ENCODE data around the gene LPA.
A peak's percentile ranks its signal among the peaks of the same experiment; 100 is the strongest.
"Not testable (repeated sequence)": the region's sequence is repeated elsewhere in the genome, so short reads cannot be mapped to it uniquely, and the experiment has no call there.

Gene LPA, protein sequence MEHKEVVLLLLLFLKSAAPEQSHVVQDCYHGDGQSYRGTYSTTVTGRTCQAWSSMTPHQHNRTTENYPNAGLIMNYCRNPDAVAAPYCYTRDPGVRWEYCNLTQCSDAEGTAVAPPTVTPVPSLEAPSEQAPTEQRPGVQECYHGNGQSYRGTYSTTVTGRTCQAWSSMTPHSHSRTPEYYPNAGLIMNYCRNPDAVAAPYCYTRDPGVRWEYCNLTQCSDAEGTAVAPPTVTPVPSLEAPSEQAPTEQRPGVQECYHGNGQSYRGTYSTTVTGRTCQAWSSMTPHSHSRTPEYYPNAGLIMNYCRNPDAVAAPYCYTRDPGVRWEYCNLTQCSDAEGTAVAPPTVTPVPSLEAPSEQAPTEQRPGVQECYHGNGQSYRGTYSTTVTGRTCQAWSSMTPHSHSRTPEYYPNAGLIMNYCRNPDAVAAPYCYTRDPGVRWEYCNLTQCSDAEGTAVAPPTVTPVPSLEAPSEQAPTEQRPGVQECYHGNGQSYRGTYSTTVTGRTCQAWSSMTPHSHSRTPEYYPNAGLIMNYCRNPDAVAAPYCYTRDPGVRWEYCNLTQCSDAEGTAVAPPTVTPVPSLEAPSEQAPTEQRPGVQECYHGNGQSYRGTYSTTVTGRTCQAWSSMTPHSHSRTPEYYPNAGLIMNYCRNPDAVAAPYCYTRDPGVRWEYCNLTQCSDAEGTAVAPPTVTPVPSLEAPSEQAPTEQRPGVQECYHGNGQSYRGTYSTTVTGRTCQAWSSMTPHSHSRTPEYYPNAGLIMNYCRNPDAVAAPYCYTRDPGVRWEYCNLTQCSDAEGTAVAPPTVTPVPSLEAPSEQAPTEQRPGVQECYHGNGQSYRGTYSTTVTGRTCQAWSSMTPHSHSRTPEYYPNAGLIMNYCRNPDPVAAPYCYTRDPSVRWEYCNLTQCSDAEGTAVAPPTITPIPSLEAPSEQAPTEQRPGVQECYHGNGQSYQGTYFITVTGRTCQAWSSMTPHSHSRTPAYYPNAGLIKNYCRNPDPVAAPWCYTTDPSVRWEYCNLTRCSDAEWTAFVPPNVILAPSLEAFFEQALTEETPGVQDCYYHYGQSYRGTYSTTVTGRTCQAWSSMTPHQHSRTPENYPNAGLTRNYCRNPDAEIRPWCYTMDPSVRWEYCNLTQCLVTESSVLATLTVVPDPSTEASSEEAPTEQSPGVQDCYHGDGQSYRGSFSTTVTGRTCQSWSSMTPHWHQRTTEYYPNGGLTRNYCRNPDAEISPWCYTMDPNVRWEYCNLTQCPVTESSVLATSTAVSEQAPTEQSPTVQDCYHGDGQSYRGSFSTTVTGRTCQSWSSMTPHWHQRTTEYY (N-terminal part only)

DNA sequence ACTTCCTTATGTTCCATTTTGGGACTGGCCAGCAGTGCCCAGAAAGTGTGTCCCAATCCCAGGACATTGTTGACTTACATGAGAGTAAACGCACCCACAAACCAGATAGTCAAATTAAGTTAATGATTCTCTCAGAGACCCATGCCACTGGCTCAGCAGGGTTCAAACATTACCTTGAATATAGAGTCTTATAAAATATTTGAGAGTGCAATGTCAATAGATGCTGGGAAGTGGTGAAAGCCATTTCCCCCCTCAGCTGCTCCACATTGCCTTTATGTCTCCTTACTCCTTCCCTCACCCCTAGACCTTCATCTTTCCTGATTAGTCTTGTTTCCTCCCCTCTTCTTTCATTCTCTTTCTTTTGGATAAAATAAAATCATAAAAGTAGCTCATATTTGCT, at the start of gene LPA:
LPA (minus strand) TSS at position 78 of the 400 bp plus-strand sequence; CDS start at position 17, 61 bp downstream.
- TF ChIP-seq REST, YY1, ZBTB7A (IDR thresholded peaks at IDR 0.05; ENCODE audit: low read depth): not testable (repeated sequence)

DNA sequence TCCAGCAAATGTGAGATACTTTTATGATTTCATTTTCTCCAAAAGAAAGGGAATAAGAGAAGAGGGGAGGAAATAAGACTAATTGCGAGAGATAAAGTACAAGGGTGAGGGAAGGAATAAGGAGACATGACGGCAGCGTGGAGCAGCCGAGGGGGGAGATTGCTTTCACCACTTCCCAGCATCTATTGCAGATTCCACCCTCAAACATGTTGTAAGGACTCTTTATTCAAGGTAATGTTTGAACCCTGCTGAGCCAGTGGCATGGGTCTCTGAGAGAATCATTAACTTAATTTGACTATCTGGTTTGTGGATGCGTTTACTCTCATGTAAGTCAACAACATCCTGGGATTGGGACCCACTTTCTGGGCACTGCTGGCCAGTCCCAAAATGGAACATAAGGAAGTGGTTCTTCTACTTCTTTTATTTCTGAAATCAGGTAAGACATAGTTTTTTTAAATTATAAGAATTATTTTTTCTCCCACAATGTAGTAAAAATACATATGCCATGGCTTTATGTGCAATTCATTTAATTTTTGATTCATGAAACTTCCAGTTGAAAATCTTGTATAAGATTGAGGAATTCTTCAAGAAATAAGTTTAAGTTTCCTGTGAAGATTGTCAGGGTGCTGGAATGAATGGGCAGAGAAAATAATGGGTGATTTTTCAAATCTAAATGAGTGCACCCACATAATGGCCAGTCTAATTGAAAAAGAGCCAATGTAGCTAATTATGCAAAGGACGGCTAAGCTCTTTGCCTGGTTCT, 38.0 kb upstream of the LPA start, which contains the start of gene PLG:
PLG (plus strand) TSS at position 327 of the 763 bp plus-strand sequence; CDS start at position 388, 61 bp downstream.
- TF ChIP-seq TAF1 (IDR thresholded peaks at IDR 0.05; ENCODE audit: low read depth); MAX (IDR thresholded peaks at IDR 0.05); YY1 (IDR thresholded peaks at IDR 0.05; ENCODE audit: low read depth): not testable (repeated sequence)

DNA sequence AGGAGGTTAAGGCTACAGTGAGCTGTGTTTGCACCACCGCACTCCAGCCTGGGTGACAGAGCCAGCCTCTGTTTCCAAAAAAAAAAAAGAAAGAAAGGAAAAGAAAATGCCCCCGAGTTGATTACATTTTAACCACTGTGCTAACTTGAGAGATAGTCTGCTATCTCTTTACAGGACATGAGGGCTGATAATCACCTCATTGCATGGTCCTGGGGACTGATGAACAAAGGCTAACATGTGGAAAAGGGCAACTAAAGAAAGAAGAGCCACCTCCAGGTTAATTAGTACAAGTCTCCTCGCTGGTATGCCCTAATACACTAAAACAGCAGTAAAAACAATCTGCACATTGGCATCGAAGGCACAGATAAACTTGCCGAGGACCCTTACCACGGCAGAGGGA, 33.8 kb upstream of the LPA start:
- TF ChIP-seq TAF1 (IDR thresholded peaks at IDR 0.05; ENCODE audit: low read depth) (no peak), EGR1 (IDR thresholded peaks at IDR 0.05) (no peak), TCF12 (IDR thresholded peaks at IDR 0.05; ENCODE audit: low read depth) (no peak), CREB1 (IDR thresholded peaks at IDR 0.05; ENCODE audit: low read depth) (no peak), YY1 (IDR thresholded peaks at IDR 0.05; ENCODE audit: low read depth) (no peak), CEBPB (IDR thresholded peaks at IDR 0.05) (no peak), TEAD4 (IDR thresholded peaks at IDR 0.05) (no peak), EP300 (IDR thresholded peaks at IDR 0.05; ENCODE audit: borderline replicate concordance) (no peak), NFIC (IDR thresholded peaks at IDR 0.05) (no peak), ZBTB7A (IDR thresholded peaks at IDR 0.05; ENCODE audit: low read depth) (no peak), REST (IDR thresholded peaks at IDR 0.05; ENCODE audit: low read depth) (no peak), RAD21 (IDR thresholded peaks at IDR 0.05; ENCODE audit: low read depth) (no peak), FOXM1 (IDR thresholded peaks at IDR 0.05; ENCODE audit: borderline replicate concordance, low read depth) (no peak), MAX (IDR thresholded peaks at IDR 0.05) (no peak)
- TF ChIP-seq, protein P1, sequence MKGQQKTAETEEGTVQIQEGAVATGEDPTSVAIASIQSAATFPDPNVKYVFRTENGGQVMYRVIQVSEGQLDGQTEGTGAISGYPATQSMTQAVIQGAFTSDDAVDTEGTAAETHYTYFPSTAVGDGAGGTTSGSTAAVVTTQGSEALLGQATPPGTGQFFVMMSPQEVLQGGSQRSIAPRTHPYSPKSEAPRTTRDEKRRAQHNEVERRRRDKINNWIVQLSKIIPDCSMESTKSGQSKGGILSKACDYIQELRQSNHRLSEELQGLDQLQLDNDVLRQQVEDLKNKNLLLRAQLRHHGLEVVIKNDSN (IDR thresholded peaks at IDR 0.05) = no peak

DNA sequence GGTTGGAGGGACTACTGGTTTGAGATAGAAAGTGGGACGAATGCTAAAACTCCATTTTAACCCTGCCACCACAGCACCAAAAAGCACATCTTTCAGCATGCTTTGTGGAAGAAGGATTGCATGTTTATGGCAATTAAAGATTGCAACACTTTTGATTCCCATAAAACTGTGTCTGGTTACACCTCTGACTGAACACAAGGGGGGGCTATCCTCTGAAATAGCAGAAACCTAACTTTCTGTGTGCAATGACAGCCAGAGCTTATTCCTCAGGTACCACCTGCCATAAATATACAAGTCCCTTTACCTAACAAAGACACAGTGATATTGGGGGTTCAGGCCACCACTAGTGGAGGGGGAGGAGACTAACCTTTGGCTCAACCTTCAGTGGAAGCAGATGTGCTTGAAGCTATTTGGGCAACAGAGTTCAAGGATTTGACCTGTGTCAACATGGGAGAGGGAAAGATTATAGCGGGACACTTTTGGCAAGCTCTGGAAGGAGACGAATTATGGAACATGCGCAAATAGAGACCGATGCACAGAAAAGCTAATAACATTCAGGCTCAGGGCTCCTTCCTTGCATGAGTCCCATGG, 28.4 kb upstream of the LPA start:
- TF ChIP-seq CEBPB (IDR thresholded peaks at IDR 0.05) (peak; percentile 46; the same call in 1 of the 2 replicates), TAF1 (IDR thresholded peaks at IDR 0.05; ENCODE audit: low read depth) (no peak), RAD21 (IDR thresholded peaks at IDR 0.05; ENCODE audit: low read depth) (peak; percentile 13; the same call in 1 of the 2 replicates)

- TF ChIP-seq ZBTB7A (IDR thresholded peaks at IDR 0.05; ENCODE audit: low read depth) = no peak
- no peak for TF ChIP-seq NFIC (IDR thresholded peaks at IDR 0.05)
- TF ChIP-seq TEAD4 (IDR thresholded peaks at IDR 0.05) = no peak
- TF ChIP-seq, protein P1 (IDR thresholded peaks at IDR 0.05) = no peak
- no peak for TF ChIP-seq CEBPB (IDR thresholded peaks at IDR 0.05)
- no peak for TF ChIP-seq RAD21 (IDR thresholded peaks at IDR 0.05; ENCODE audit: low read depth)
- TF ChIP-seq EP300 (IDR thresholded peaks at IDR 0.05; ENCODE audit: borderline replicate concordance) = no peak
- no peak for TF ChIP-seq EGR1 (IDR thresholded peaks at IDR 0.05)
- TF ChIP-seq MAX (IDR thresholded peaks at IDR 0.05) = no peak
- TF ChIP-seq TAF1 (IDR thresholded peaks at IDR 0.05; ENCODE audit: low read depth) = no peak
Measured at GRCh38 chr6:160691617-160692016, 27.5 kb upstream of the LPA start.

All from Ishikawa (cell line).